Stimulated activated CD4-positive, alpha-beta T cell treated with anti-CD3 and anti-CD28 coated beads, Interleukin-1b, Interleukin-23, amount 100 ng/mL, for 4 hours (primary cell): ENCODE measurements around the gene CD164L2.
A peak's percentile ranks its signal among the peaks of the same experiment; 100 is the strongest.

Experiments used
- DNase-seq, 2 donors: peaks; one replicate each; pipeline ENCODE4 v3.0.0-alpha.2; 2020; ENCODE audit warnings: low read depth in 2 of 2

Gene CD164L2

GRCh38 chr1:27405074-27405473, 21.9 kb upstream of the CD164L2 start:
- DNase-seq, result no peak

GRCh38 chr1:27403931-27404330, 20.8 kb upstream of the CD164L2 start:
- no peak for DNase-seq

GRCh38 chr1:27403065-27403726, 20.1 kb upstream of the CD164L2 start:
- no peak for DNase-seq

GRCh38 chr1:27402349-27402754, 19.2 kb upstream of the CD164L2 start:
- DNase-seq, result no peak

- DNase-seq, result no peak
Measured at GRCh38 chr1:27400963-27401341, 17.8 kb upstream of the CD164L2 start.

- no peak for DNase-seq
Measured at GRCh38 chr1:27400082-27400962, 17.2 kb upstream of the CD164L2 start.

GRCh38 chr1:27399251-27400025, 16.3 kb upstream of the CD164L2 start:
- DNase-seq, result no peak

GRCh38 chr1:27398405-27399149, 15.4 kb upstream of the CD164L2 start:
- DNase-seq, result no peak

- DNase-seq, result no peak
Measured at GRCh38 chr1:27397749-27398148, 14.6 kb upstream of the CD164L2 start.

GRCh38 chr1:27397110-27397509, 14.0 kb upstream of the CD164L2 start:
- no peak for DNase-seq

- peak; percentile 65 to 73 for DNase-seq
Measured at GRCh38 chr1:27395441-27396195, 12.5 kb upstream of the CD164L2 start.

- no peak for DNase-seq
Measured at GRCh38 chr1:27394925-27395324, 11.8 kb upstream of the CD164L2 start.

GRCh38 chr1:27394282-27394658, 11.1 kb upstream of the CD164L2 start:
- no peak for DNase-seq

- DNase-seq, result no peak
Measured at GRCh38 chr1:27393641-27394281, 10.6 kb upstream of the CD164L2 start.

- no peak for DNase-seq
Measured at GRCh38 chr1:27392778-27393635, 9.9 kb upstream of the CD164L2 start.

GRCh38 chr1:27392096-27392777, 9.1 kb upstream of the CD164L2 start, which contains the start of gene GPR3:
Gene GPR3, plus strand, starts transcription at chr1:27392622. Its CDS starts 1,177 bp downstream, at chr1:27393799.
- DNase-seq, result peak; percentile 93 to 95

GRCh38 chr1:27391511-27392095, 8.5 kb upstream of the CD164L2 start:
- no peak for DNase-seq

GRCh38 chr1:27388337-27389005, 5.3 kb upstream of the CD164L2 start:
- DNase-seq, result peak; percentile 70 to 73
